Astrocyte (in vitro differentiated cells and primary cell): ENCODE results near the gene FRG2.

Experiments used
- EZH2 ChIP-seq: IDR thresholded peaks from 2 replicates; pipeline ENCODE4 v1.6.1; 2012; ENCODE audit warnings: mild to moderate bottlenecking, low read length, inconsistent platforms; ENCODE audit not compliant: insufficient read depth
- TF ChIP-seq, protein P1 (sequence below): IDR thresholded peaks from 2 replicates; pipeline ENCODE4 v1.5.1; 2011; ENCODE audit warnings: low read depth, mild to moderate bottlenecking, inconsistent platforms, low read length, moderate library complexity; ENCODE audit not compliant: insufficient read depth

DNA sequence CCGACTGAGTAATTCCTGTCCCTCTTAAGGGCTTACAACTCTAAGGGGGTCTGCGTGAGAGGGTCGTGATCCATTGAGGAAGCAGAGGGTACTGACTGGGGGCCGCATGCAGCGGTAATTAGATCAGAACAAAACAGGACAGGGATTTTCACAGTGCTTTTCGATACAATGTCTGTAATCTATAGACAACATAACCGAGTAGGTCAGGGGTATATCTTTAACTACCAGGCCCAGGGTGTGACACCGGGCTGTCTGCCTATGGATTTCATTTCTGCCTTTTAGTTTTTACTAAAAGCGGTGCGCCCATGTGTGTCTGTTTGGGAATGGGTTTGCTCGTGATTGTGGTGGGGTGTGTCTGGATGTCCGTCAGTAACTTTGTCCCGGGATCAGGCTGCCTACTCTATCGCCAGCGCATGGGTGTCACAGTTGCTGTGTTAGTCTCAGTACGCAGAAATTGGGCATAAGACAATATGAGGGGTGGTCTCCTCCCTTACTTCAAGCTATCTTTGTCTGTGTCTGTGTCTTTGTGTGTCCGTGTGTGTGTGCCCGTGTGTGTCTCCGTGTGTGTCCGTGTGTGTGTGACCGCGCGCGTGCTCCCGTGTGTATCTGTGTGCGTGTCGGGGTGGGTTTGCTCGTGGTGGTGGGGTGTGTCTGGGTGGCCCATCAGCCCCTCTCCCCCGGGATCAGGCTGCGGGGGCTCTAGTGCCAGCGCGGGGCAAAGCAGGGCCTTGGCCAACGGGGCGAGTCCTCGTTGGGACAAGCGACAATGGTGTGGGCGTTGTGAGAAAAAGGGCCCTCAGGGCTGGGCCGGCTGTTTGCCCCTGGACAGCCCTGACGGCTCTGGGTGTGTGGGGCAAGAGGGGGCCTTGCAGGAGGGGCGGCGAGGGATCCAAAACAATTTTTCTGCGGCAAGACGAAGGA is 10.4 kb downstream of the FRG2 start:
- peak; percentile 12 for TF ChIP-seq EZH2
- TF ChIP-seq, protein P1, sequence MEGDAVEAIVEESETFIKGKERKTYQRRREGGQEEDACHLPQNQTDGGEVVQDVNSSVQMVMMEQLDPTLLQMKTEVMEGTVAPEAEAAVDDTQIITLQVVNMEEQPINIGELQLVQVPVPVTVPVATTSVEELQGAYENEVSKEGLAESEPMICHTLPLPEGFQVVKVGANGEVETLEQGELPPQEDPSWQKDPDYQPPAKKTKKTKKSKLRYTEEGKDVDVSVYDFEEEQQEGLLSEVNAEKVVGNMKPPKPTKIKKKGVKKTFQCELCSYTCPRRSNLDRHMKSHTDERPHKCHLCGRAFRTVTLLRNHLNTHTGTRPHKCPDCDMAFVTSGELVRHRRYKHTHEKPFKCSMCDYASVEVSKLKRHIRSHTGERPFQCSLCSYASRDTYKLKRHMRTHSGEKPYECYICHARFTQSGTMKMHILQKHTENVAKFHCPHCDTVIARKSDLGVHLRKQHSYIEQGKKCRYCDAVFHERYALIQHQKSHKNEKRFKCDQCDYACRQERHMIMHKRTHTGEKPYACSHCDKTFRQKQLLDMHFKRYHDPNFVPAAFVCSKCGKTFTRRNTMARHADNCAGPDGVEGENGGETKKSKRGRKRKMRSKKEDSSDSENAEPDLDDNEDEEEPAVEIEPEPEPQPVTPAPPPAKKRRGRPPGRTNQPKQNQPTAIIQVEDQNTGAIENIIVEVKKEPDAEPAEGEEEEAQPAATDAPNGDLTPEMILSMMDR = no peak
